MM.1S (cell line): ENCODE results near the gene UBE2B.

Experiments
- DNase-seq: peaks from one replicate; pipeline ENCODE4 v3.0.0-alpha.2; 2015
- H2AFZ ChIP-seq: fragments of 300-600 bp; sonication (generic); 2 replicates; pipeline ENCODE4 v1.6.0; 2016; ENCODE audit warnings: antibody characterized with exemption, low read length
- H3F3A ChIP-seq: fragments of 300-600 bp; sonication (generic); 2 replicates; pipeline ENCODE4 v1.6.1; 2016; ENCODE audit warnings: mild to moderate bottlenecking, antibody characterized with exemption, low read length, moderate library complexity, mixed read lengths; ENCODE audit not compliant: insufficient read depth
- H3K27ac ChIP-seq: fragments of 300-600 bp; sonication (generic); 2 replicates; pipeline ENCODE4 v1.5.1; 2016; ENCODE audit warnings: mild to moderate bottlenecking, low read length
- H3K27me3 ChIP-seq: fragments of 300-600 bp; sonication (generic); replicated peaks from 2 replicates; pipeline ENCODE4 v1.6.0; 2016; ENCODE audit warnings: low read length; ENCODE audit not compliant: insufficient read depth
- H3K36me3 ChIP-seq: fragments of 300-600 bp; sonication (generic); replicated peaks from 2 replicates; pipeline ENCODE4 v1.6.1; 2016; ENCODE audit warnings: mild to moderate bottlenecking, low read length, mixed read lengths; ENCODE audit not compliant: insufficient read depth
- H3K4me1 ChIP-seq: fragments of 300-600 bp; sonication (generic); 2 replicates; pipeline ENCODE4 v1.6.1; 2016; ENCODE audit warnings: low read length, mixed read lengths
- H3K4me2 ChIP-seq: fragments of 300-600 bp; sonication (generic); 2 replicates; pipeline ENCODE4 v1.6.0; 2016; ENCODE audit warnings: low read depth, low read length
- H3K4me3 ChIP-seq: fragments of 300-600 bp; sonication (generic); 2 replicates; pipeline ENCODE4 v1.5.1; 2016; ENCODE audit warnings: low read length, mixed read lengths
- H3K79me2 ChIP-seq: fragments of 300-600 bp; sonication (generic); 2 replicates; pipeline ENCODE4 v1.6.1; 2016; ENCODE audit warnings: mixed run types, low read length, mixed read lengths
- H3K9ac ChIP-seq: fragments of 300-600 bp; sonication (generic); 2 replicates; pipeline ENCODE4 v1.6.1; 2016; ENCODE audit warnings: low read length, mixed read lengths
- H3K9me2 ChIP-seq: fragments of 300-600 bp; sonication (generic); replicated peaks from 2 replicates; pipeline ENCODE4 v1.6.1; 2016; ENCODE audit warnings: mild to moderate bottlenecking, low read length, mixed read lengths; ENCODE audit not compliant: insufficient read depth
- H3K9me3 ChIP-seq: fragments of 300-600 bp; sonication (generic); replicated peaks from 2 replicates; pipeline ENCODE4 v1.6.1; 2016; ENCODE audit warnings: mild to moderate bottlenecking, low read length, mixed read lengths; ENCODE audit not compliant: insufficient read depth
- H4K20me1 ChIP-seq: fragments of 300-600 bp; sonication (generic); 2 replicates; pipeline ENCODE4 v1.6.1; 2016; ENCODE audit warnings: mild to moderate bottlenecking, low read length, moderate library complexity, mixed read lengths; ENCODE audit not compliant: insufficient read depth
- EZH2 ChIP-seq: fragments of 300-600 bp; sonication (generic); optimal IDR thresholded peaks from 2 replicates; pipeline ENCODE3; 2017; ENCODE audit warnings: low read depth, mild to moderate bottlenecking, antibody characterized with exemption, low read length, mixed read lengths
- EZH2phosphoT487 ChIP-seq: fragments of 300-600 bp; sonication (generic); IDR thresholded peaks from 2 replicates; pipeline ENCODE4 v1.6.1; 2018; ENCODE audit warnings: antibody characterized with exemption, low read length
- TF ChIP-seq, protein P1 (sequence below): fragments of 300-600 bp; sonication (generic); IDR thresholded peaks from 2 replicates; pipeline ENCODE4 v1.5.1; 2016; ENCODE audit warnings: antibody characterized with exemption, low read length, mixed read lengths

UBE2B gene

DNA sequence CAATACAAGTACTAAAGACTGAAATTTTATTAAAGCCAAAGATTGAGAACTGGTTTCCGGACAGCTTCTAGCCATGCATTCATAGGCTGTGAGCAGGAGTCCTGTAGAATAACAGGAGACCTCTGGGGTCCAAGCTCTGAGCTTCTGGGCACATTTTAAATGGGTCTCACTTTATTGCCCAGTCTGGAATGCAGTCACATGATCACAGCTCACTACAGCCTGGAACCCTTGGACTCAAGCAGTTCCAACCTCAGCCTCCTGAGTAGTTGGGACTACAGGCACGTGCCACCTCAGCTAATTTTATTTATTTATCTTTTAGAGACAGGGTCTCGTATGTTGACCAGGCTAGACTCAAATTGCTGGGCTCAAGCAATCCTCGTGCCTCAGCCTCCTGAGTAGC is 24.9 kb downstream of the UBE2B start:
- H3K9me2 ChIP-seq: no peaks in the 10 kb centered on the region
- H3K4me1 ChIP-seq: peaks cover 5% of the 10 kb centered on the region; the same call in 1 of the 2 replicates
- no peak overlapping the region for H2AFZ ChIP-seq
- H3K36me3 ChIP-seq: 0 out of 2 replicates have a peak, but pooled peaks cover 8% of the 10 kb centered on the region
- no peaks in the 10 kb centered on the region for H3K27me3 ChIP-seq
- H3K4me2 ChIP-seq: no peak overlapping the region
- no peaks in the 10 kb centered on the region for H4K20me1 ChIP-seq
- H3K27ac ChIP-seq: no peak overlapping the region
- peaks cover 4% of the 10 kb centered on the region; the same call in 1 of the 2 replicates for H3F3A ChIP-seq
- H3K9me3 ChIP-seq: no peaks in the 10 kb centered on the region
- no peak overlapping the region for H3K9ac ChIP-seq
- no peak for DNase-seq
- no peak overlapping the region for H3K4me3 ChIP-seq
- no peaks in the 10 kb centered on the region for H3K79me2 ChIP-seq
- TF ChIP-seq, protein P1, sequence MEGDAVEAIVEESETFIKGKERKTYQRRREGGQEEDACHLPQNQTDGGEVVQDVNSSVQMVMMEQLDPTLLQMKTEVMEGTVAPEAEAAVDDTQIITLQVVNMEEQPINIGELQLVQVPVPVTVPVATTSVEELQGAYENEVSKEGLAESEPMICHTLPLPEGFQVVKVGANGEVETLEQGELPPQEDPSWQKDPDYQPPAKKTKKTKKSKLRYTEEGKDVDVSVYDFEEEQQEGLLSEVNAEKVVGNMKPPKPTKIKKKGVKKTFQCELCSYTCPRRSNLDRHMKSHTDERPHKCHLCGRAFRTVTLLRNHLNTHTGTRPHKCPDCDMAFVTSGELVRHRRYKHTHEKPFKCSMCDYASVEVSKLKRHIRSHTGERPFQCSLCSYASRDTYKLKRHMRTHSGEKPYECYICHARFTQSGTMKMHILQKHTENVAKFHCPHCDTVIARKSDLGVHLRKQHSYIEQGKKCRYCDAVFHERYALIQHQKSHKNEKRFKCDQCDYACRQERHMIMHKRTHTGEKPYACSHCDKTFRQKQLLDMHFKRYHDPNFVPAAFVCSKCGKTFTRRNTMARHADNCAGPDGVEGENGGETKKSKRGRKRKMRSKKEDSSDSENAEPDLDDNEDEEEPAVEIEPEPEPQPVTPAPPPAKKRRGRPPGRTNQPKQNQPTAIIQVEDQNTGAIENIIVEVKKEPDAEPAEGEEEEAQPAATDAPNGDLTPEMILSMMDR: no peak
- TF ChIP-seq EZH2phosphoT487: no peak
- no peak for TF ChIP-seq EZH2

DNA sequence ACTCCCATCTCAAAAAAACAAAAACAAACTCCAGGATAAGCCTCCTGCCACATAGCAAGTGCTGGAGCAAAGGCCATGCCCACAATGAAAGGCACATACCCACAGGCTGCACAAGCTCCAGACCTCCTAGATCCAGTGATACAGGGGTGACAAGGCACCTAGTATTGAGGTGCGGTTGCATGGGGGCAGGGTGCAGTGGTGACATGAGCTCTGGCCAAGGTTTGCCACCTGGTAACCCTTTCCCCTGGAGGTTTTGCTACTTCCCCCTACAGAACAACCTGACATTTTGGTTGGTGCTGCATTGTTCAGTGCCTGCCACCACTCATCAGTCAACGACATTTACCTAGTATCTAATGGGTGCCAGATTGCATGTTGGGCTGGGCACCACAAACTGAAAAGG is 25.8 kb downstream of the UBE2B start:
- Histone ChIP-seq H4K20me1 (no peaks in the 10 kb centered on the region), H3K4me3 (no peak overlapping the region), H2AFZ (no peak overlapping the region), H3K27me3 (no peaks in the 10 kb centered on the region), H3K9me2 (no peaks in the 10 kb centered on the region), H3K4me1 (peaks cover 5% of the 10 kb centered on the region; the same call in 1 of the 2 replicates), H3K79me2 (no peaks in the 10 kb centered on the region), H3K9me3 (no peaks in the 10 kb centered on the region), H3K9ac (no peak overlapping the region), H3K36me3 (0 out of 2 replicates have a peak, but pooled peaks cover 6% of the 10 kb centered on the region), H3K27ac (no peak overlapping the region), H3K4me2 (no peak overlapping the region), H3F3A (peaks cover 4% of the 10 kb centered on the region; the same call in 1 of the 2 replicates)
- no peak for TF ChIP-seq EZH2
- DNase-seq: no peak

DNA sequence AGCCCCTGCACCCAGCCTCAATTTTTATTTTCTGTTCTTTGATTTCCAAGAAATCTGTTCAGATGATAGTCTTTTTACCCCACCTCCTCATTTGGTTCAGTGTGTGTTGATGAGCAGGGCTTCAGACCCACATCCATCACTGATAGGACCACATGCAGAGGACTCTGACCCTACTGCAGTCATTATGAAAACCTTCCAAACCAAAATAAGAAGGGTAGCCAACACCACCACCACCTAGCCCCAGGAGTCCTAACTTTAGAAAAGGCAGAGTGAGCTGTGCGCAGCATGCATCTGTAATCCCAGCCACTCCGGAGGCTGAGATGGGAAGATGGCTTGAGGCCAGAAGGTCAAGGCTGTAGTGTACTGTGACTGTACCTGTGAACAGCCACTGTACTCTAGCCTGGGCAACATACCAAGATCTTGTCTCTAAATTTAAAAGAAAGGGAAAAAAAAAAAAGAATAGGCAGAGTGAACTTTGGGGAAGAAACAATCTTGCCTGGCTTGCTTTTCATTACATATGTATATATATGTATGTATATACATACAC is 27.3 kb downstream of the UBE2B start:
- no peak for DNase-seq
- Histone ChIP-seq H3K36me3 (0 out of 2 replicates have a peak, but pooled peaks cover 5% of the 10 kb centered on the region), H3K9me2 (no peaks in the 10 kb centered on the region), H3K79me2 (no peaks in the 10 kb centered on the region), H3K9me3 (no peaks in the 10 kb centered on the region), H2AFZ (no peak overlapping the region), H3K9ac (no peak overlapping the region), H3K4me2 (no peak overlapping the region), H3K4me3 (no peak overlapping the region), H3F3A (peaks cover 11% of the 10 kb centered on the region; the same call in 1 of the 2 replicates), H3K27me3 (no peaks in the 10 kb centered on the region), H4K20me1 (no peaks in the 10 kb centered on the region), H3K4me1 (peaks cover 5% of the 10 kb centered on the region; the same call in 1 of the 2 replicates), H3K27ac (no peak overlapping the region)
- TF ChIP-seq, protein P1: no peak
- no peak for TF ChIP-seq EZH2
- TF ChIP-seq EZH2phosphoT487: no peak

DNA sequence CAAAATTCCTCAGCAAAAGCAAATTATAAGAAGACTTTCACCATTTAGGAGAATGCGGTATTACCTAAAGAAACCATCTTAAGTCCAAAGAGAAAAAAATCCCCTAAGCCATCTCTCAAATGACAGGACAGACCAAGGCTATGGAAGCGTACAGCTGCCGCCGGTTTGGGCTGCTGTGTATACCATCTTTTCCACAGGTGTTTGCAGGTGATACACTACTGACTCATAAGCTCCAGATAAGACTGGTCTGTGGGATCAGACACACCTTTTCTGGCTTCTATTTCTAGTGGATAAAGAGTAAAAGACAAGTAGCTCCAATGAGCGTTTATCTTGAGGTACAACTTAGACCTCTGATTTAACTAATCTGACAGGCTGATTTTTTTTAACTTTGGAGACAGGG is 32.6 kb downstream of the UBE2B start:
- DNase-seq: no peak
- TF ChIP-seq EZH2 (no peak), EZH2phosphoT487 (no peak)
- TF ChIP-seq, protein P1: no peak
- H3F3A ChIP-seq: 0 out of 2 replicates have a peak, but pooled peaks cover 7% of the 10 kb centered on the region
- H3K4me3 ChIP-seq: no peak overlapping the region
- no peak overlapping the region for H2AFZ ChIP-seq
- no peaks in the 10 kb centered on the region for H3K9me3 ChIP-seq
- no peaks in the 10 kb centered on the region for H3K4me1 ChIP-seq
- H3K27ac ChIP-seq: no peak overlapping the region
- no peak overlapping the region for H3K4me2 ChIP-seq
- H3K9me2 ChIP-seq: no peaks in the 10 kb centered on the region
- H3K36me3 ChIP-seq: no peaks in the 10 kb centered on the region
- H4K20me1 ChIP-seq: no peaks in the 10 kb centered on the region
- no peak overlapping the region for H3K9ac ChIP-seq
- no peaks in the 10 kb centered on the region for H3K79me2 ChIP-seq
- H3K27me3 ChIP-seq: no peaks in the 10 kb centered on the region
